Tibial nerve (tissue), 3 donors: Measurements from ENCODE around the gene NR2F1.

Experiments
- CTCF ChIP-seq, 5 experiments: fragments of 200-600 bp in 3 of 5; fragments of 450-650 bp in 2 of 5; sonication (generic) in 3 of 5; IDR thresholded peaks; one replicate each; pipeline ENCODE4 v1.5.1; 2016 to 2019; ENCODE audit warnings: antibody characterized with exemption in 5 of 5, mild to moderate bottlenecking in 3 of 5, moderate library complexity in 2 of 5
- POLR2A ChIP-seq, 2 donors: fragments of 450-650 bp; IDR thresholded peaks; one replicate each; pipeline ENCODE4 v1.6.1; 2017; ENCODE audit warnings: antibody characterized with exemption in 2 of 2, mild to moderate bottlenecking in 2 of 2, moderate library complexity in 2 of 2

GRCh38 chr5:93572101-93572607 lies 10.9 kb upstream of the NR2F1 start:
- TF ChIP-seq CTCF (IDR thresholded peaks at IDR 0.05): no peak
- no peak for TF ChIP-seq POLR2A (IDR thresholded peaks at IDR 0.05)
